Urothelium cell line (cell line): ENCODE results near the gene PDK2.

Source experiments
- DNase-seq: peaks from one replicate; pipeline ENCODE4 v3.0.0; 2011; ENCODE audit warnings: low spot score, mixed read lengths
- FAIRE-seq: peaks from 2 replicates; lab custom pipeline; 2011; peaks lifted over from hg19 to GRCh38; lab: Jason Lieb, UNC

Gene PDK2

GRCh38 chr17:50146927-50147665 lies 51.9 kb downstream of the PDK2 start:
- FAIRE-seq: no peak
- DNase-seq: no peak

GRCh38 chr17:50147841-50148225 lies 52.7 kb downstream of the PDK2 start:
- DNase-seq (no peak), FAIRE-seq (no peak)

- peak; percentile 82 for DNase-seq
- FAIRE-seq: peak; percentile 63
Measured at GRCh38 chr17:50148226-50149090, 53.3 kb downstream of the PDK2 start.

GRCh38 chr17:50149091-50149416 lies 53.9 kb downstream of the PDK2 start:
- no peak for FAIRE-seq

GRCh38 chr17:50149417-50150353 lies 54.5 kb downstream of the PDK2 start:
- FAIRE-seq: no peak
- no peak for DNase-seq

More at GRCh38 chr17:50149091-50149416, 53.9 kb downstream of the PDK2 start:
- DNase-seq: no peak

- FAIRE-seq: no peak
- DNase-seq: no peak
Measured at GRCh38 chr17:50150354-50151040, 55.3 kb downstream of the PDK2 start, which contains the start of gene PPP1R9B. PPP1R9B (minus strand) TSS chr17:50150677; CDS start chr17:50150513, 164 bp downstream.

GRCh38 chr17:50151041-50151936 lies 56.1 kb downstream of the PDK2 start:
- FAIRE-seq (peak; percentile 63), DNase-seq (peak; percentile 96)

- FAIRE-seq: peak; percentile 84
Measured at GRCh38 chr17:50151937-50152547, 56.9 kb downstream of the PDK2 start.

GRCh38 chr17:50152736-50153135 lies 57.6 kb downstream of the PDK2 start:
- FAIRE-seq: no peak
- no peak for DNase-seq

More at GRCh38 chr17:50151937-50152547, 56.9 kb downstream of the PDK2 start:
- DNase-seq: peak; percentile 92

GRCh38 chr17:50153650-50154575 lies 58.8 kb downstream of the PDK2 start:
- DNase-seq (no peak), FAIRE-seq (no peak)

GRCh38 chr17:50154604-50155003 lies 59.5 kb downstream of the PDK2 start:
- DNase-seq (no peak), FAIRE-seq (no peak)

GRCh38 chr17:50155115-50155819 lies 60.1 kb downstream of the PDK2 start:
- DNase-seq (no peak), FAIRE-seq (no peak)

GRCh38 chr17:50157891-50158290 lies 62.7 kb downstream of the PDK2 start:
- FAIRE-seq: no peak
- no peak for DNase-seq

GRCh38 chr17:50161023-50161910 lies 66.1 kb downstream of the PDK2 start:
- DNase-seq (peak; percentile 99), FAIRE-seq (peak; percentile 98)
